Stimulated activated CD4-positive, alpha-beta T cell treated with anti-CD3 and anti-CD28 coated beads, Interleukin-15, amount 100 ng/mL, for 24 hours (primary cell): Measurements from ENCODE around the gene POT1.
"Not testable (repeated sequence)": the region's sequence is repeated elsewhere in the genome, so short reads cannot be mapped to it uniquely, and the experiment has no call there.

Source experiments
- DNase-seq: peaks from one replicate; pipeline ENCODE4 v3.0.0-alpha.2; 2020

The POT1 gene, protein sequence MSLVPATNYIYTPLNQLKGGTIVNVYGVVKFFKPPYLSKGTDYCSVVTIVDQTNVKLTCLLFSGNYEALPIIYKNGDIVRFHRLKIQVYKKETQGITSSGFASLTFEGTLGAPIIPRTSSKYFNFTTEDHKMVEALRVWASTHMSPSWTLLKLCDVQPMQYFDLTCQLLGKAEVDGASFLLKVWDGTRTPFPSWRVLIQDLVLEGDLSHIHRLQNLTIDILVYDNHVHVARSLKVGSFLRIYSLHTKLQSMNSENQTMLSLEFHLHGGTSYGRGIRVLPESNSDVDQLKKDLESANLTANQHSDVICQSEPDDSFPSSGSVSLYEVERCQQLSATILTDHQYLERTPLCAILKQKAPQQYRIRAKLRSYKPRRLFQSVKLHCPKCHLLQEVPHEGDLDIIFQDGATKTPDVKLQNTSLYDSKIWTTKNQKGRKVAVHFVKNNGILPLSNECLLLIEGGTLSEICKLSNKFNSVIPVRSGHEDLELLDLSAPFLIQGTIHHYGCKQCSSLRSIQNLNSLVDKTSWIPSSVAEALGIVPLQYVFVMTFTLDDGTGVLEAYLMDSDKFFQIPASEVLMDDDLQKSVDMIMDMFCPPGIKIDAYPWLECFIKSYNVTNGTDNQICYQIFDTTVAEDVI

DNA sequence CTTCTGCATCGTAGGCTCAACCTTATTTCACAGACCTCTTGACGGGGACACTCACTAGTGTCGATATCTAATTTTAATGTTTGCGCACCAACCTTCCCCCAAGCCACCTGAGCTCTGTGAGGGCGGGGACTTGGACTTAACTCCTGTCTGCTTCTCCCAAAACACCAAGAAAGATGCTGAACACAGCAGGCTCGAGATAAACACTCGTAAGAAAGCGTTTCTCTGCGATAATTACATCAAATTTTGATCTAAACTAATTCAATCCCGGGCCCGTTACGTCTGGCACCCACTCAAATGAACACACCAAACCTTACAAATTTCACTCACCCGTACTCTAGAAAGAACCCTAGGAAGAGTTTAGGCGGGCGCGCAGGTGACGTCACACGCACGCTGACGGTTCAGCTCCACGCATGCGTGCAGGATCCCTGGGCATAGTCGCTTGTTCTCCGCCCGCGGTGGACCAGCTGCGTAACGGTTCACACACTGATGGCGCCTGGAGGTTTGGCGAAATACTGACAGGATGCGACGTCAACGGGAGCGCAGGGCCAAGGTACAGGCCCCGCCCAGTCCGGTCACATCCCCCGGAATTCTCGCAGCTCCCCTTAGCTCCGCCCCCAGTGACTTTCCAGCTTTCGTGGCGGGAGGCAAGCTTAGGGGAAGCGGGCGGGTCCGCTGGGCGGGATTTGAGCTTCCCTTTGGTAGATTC, at the start of gene POT1:
POT1 (minus strand) TSS at position 359 of the 706 bp plus-strand sequence. CDS start 32,652 bp downstream, outside the sequence.
- DNase-seq = peak; percentile 98

DNA sequence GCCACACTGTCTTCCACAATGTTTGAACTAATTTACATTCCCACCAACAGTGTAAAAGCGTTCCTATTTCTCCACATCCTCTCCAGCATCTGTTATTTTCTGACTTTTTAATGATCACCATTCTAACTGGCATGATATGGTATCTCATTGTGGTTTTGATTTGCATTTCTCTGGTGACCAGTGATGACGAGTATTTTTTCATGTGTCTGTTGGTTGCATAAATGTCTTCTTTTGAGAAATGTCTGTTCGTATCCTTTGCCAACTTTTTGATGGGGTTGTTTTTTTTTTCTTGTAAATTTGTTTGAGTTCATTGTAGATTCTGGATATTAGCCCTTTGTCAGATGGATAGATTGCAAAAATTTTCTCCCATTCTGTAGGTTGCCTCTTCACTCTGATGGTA, 45.5 kb upstream of the POT1 start:
- not testable (repeated sequence) for DNase-seq

DNA sequence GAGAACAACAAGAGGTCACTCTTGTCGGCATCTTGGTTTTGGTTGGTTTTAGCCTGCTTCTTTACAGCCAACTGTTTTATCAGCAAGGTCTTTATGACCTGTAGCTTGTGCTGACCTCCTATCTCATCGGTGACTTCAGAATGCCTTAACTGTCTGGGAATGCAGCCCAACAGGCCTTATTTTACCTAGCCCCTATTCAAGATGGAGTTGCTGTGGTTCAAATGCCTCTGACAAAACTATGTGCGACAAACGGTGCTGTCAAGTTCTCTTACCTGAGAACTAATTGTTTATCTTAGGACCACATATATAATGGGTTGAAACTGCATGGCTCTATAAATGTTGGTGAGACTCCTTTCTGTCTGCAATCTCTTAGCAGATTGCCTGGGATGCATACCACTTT, 35.9 kb upstream of the POT1 start:
- no peak for DNase-seq

DNA sequence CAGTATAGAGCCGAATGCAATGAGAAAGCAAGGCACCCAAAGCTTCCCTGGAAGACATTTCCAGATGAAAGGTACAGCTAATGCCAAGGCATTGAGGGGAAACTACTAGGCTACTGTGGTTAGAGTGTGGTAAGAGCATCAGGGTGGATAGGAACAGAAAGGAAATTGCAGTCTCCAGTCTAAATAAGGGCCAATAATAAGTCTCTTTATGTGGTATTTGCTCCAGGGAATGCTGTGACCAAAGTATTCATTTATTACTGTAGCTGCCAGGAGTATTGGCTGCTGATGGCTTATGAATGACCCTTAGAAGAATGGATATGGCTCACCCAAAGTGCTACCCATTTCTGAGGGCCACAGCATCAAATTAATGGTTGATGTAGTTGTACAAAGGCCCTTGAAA, 30.1 kb upstream of the POT1 start:
- DNase-seq = no peak

DNA sequence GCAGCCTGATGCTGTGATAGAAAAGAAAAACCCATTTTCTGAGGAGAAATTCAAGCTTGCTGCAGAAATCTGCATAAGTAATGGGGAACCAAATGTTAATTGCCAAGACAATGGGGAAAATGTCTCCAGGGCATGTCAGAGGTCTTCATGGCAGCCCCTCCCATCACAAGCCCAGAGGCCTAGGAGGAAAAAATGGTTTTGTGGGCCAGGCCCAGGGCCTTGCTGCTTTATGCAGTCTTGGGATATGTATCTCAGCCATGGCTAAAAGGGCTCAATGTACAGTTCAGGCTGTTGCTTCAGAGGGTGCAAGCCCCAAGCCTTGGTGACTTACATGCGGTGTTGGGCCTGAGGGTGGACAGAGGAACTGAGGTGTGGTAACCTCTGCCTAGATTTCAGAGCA, 28.3 kb upstream of the POT1 start:
- not testable (repeated sequence) for DNase-seq

DNA sequence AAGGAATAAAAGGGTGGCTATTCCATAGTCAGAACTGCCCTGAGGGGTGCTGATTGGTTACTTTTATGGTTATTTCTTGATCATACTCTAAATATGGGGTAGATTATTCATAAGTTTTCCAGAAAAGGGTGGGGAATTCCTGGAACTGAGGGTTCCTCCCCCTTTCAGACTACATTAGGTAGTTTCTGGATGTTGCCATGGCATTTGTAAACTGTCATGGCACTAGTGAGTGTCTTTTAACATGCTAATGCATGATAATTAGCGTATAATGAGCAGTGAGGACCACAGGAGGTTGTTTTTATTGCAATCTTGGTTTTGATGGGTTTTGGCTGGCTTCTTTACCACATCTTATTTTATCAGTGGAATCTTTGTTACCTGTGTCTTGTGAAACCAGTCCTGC, 26.5 kb upstream of the POT1 start:
- DNase-seq = no peak

DNA sequence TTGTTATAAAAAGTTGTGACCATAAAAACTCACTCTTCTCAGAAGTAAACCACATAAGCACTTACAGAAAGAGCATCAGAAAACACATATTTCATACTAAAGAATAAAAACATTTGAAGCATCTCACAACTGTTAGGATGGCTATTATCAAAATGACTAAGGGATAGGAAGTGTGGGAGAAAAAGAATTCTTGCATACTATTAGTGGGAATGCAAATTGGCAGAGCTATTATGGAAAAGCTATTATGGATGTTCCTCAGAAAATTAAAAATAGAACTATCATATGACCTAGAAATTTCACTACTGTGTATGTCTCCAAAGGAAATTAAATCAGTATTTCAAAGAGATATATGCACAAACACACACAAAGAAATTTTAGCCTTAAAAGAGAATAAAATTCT, 25.2 kb upstream of the POT1 start:
- no peak for DNase-seq

DNA sequence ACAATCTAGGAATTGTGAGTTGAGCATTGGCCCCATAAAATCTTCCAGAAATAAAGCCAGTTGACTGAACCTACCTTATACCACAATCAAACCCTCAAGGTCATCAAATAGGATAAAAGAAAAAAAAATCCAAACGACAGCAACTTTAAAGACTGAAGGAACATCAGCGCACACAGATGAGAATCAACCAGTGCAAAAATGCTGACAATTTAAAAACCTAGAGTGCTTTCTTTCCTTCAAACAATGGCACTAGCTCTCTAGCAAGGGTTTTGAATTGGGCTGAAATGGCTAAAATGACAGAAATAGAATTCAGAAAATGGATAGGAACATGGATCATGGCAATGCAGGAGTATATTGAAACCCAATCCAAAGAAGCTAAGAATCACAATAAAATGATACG, 16.1 kb upstream of the POT1 start:
- no peak for DNase-seq

DNA sequence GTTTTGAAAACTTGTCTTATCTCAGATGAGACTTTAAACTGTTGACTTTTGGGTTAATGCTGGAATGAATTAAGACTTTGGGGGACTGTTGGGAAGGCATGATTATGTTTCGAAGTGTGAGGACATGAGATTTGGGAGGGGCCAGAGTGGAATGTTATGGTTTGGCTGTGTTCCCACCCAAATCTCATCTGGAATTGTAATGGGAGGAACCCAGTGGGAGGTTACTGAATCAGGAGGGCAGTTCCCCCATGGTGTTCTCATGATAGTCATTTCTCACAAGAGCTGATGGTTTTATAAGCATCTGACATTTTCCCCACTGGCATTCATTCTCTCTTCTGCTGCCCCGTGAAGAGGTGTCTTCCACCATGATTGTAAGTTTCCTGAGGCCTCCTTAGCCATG, 13.8 kb upstream of the POT1 start:
- DNase-seq = no peak

DNA sequence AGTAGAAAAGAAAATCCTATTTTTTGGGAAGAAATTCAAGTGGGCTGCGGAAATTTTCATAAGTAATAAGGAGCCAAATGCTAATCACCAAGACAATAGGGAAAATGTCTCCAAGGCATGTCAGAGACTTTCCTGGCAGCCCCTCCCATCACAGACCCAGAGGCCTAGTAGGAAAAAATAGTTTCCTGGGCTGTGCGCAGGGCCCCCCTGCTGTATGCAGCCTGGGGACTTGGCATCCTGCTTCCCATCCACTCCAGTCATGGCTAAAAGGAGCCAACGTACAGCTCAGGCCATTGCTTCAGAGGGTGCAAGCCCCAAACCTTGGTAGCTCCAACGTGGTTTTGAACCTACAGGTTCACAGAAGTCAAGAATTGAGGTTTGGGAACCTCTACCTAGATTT, 12.8 kb upstream of the POT1 start:
- no peak for DNase-seq

DNA sequence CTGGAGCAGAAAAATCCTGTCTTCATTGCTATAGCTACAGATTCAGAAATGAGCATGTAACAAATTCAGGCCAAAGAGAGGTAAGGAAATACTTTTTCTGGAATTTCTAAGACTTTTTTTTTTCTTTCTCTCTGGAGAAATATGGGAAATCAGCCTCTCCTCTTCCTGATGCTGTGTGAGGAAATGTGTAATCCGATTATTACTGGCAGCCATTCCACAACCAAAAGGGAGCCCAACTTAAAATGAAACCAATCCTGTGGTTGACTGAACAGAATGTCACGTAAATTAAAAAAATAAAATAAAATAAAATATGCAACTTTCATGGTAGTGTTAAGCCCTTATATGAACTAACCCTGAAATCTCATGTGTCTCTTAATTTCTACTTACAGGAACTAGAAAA, 10.7 kb upstream of the POT1 start:
- DNase-seq = no peak

DNA sequence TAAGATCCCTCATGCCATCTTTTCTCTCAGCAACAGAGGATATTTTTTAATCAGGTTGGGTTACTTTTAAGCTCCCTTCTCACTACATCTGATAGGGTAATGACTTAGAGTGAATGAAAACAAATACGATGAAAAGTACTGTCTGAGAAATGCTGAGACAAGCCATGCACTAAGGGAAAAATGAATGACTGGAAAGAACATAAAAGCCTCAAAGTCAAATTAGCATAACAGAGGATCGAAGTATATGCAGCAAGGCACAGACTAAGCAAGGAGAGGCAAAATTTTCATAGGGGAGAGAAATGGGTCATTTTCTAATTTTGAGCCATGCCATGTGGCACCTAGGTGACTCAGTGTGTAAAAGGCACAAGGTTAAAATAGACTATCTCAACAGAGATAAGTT, 8.5 kb upstream of the POT1 start:
- DNase-seq = no peak

DNA sequence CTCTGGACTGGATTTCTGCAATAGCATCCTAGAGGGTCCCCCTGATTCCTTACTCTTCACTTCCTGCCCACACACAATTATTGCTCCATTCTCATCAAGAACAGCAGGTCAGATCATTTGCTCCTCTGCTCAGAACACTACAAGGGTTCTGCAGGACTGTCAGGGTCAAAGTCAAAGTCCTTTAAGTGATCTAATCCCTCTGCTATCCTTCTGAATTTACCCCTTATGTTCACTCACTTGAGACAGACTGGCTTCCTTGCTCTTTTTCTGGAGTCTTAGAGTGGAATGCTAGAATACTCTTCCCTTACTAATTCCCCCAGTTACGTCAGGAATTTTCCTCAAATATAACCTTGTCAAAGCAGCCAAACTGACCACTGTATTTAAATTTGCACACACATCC, 7.5 kb upstream of the POT1 start:
- no peak for DNase-seq

DNA sequence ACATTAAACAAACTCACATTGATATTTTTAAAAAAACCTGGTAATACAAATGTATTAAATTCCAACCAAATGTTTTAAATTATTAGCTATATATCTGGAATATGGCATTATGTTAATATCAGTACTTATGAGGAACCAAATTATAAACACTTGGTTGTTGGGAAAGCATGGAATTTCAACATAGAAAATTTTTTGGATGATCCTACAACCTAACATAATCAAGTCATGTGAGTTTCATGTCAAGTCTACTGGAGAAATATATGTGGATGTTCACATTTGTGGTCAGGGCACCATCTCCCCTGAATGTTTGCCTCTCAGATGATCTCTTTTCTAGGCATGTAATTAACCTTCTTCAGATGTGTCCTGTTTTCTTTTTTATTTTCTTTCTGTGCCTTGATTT, 5.2 kb upstream of the POT1 start:
- no peak for DNase-seq

DNA sequence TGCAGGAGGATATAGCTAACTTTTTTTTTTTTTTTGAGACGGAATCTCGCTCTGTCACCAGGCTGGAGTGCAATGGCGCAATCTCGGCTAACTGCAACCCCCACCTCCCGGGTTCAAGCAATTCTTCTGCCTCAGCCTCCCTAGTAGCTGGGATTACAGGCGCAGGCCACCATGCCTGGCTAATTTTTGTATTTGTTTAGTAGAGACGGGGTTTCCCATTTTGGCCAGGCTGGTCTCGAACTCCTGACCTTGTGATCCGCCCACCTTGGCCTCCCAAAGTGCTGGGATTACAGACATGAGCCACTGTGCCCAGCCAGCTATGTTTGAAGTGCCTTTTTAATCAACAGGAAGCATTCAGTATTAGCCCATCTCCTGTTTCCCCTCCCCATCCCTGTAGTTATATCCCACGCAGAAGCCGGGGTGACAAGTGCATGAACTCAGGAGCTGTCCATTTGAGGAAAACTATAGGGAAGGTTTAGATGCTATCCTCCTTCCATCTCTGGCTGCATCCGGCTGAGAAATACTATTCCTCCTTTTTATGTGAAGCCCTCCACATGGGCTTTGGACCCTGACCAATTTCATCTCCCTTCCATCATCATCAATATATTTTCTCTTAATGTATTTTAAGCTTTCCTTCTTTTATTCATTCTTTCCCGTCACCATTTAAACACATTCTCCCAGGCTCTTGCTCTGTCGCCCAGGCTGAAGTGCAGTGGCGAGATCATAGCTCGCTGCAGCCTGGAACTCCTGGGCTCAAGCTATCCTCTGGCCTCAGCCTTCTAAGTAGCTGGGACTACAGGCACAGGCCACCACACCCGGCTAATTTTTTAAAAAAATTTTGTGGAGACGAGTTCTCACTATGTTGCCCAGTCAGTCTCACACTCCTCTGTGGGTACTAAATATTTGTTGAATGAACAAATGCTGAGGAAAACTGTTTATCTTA, 1.3 kb upstream of the POT1 start:
- DNase-seq = no peak

DNA sequence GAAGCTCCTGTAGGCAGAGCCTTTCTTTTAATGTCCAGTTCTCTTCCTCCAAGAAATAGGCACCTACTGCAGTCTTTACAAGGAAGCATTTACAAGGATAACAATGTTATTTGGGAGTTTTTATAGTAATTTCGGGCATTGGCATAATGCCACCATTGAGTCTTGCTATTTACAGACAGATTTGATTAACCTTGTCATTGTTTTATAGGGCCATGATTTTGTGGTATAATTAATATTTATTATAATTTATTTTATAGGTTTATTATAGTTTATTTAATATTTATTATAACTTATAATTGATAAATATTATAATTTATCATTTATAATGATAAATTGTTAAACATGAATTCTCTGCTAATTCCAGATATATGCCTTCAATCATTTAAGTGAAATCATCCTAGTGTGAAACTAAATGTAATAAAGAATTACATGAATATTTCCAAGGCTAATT, 573 bp upstream of the POT1 start:
- no peak for DNase-seq

DNA sequence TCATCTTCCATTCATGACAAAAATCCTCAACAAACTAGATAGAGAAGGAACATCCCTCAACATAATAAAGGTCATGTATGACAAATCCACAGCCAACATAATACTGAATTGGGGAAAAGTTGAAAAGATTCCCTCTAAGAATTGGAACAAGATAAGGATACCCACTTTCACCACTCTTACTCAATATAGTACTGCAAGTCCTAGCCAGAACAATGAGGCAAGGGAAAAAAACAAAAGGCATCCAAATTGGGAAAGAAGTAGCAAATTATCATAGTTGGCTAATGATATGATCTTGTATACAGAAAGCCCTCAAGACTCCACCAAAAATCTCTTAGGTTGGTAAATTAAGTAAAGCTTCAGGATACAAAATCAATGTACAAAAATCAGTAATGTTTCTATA, 4.7 kb downstream of the POT1 start:
- DNase-seq = no peak

DNA sequence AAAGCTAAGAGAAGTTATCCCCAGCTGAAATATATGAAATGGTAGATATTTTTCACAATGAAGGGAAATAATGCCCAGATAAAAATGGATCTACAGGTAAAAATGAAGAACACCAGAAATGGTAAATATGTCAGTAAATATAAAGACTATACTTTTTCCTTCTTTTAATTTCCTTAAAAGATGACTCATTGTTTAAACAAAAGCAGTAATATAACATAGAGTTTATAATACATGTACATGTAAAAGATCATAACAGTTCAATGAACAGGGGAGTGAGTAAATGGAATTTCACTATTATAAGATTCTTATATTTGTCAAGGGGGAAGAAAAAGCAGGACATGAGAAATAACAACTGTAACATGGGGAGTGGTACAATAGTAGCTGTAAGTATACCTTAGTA, 7.4 kb downstream of the POT1 start:
- DNase-seq = no peak

DNA sequence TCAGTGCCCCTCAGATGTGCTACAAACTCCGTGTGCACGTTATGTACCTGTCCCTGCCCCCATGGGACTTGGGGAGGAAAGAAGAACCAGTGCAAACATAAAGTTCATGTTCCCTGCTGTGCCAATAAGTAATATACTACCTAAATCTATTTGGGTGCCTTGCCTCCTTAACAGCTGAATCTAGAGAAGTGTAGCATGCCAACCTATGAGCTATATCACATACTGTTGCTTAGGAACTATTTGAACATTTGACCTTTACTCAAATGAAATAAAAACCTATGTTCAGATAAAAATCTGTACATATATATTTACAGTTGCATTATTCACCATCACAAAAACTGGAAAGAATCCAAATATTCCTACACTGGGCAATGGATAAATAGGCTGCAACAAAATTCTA, 9.8 kb downstream of the POT1 start:
- DNase-seq = no peak

DNA sequence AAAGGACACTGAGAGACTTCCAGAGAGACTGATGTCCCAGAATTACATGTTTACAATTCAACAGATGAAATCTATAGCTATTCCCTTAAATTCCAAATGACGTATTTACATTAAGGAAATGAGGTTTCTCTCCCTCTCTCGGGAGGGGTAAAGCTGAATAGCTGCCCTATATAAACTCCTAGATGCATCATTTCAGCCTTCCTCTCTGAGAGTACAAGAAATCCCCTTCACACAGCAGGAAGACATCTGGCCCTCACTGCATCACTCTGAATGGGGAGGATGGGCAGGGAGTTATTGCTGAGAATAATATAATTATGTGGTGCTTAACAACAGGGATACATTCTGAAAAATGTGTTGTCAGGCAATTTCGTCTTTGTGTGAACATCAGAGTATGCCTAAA, 11.0 kb downstream of the POT1 start:
- DNase-seq = no peak

DNA sequence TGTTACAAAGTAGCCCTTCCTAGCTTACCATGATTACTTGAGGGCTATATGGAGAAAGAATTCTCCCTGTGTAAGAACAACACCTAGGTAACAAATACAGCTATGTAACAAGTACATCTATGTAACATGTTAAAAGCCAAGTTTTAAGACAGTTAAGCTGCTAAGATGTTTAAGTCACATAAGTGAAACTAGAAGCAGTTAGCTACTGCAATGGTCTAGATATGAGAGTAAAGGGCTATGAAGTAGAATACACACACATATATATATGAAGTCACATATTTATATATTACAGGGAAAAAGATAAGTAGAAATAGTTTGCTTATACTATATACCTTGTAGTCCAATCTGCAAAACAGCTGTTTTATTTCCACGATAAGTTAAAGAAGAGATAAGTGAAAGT, 14.4 kb downstream of the POT1 start:
- no peak for DNase-seq

DNA sequence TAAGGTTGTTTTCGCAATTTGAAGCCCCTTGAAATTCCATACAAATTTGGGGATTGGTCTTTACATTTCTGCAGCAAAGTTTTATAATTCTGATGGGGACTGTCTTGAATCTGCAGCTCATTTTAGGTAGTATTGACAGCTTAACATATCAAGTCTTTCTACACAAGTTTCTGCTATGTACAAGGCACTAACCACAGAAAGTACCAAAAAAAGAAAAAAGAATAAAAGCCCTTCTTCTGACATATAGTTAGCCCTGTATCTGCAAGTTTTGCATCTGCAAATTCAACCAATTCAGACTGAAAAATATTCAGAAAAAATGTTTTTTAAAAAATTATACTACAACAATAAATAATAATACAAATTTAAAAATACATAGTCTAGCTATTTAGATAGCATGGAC, 15.3 kb downstream of the POT1 start:
- DNase-seq = no peak

DNA sequence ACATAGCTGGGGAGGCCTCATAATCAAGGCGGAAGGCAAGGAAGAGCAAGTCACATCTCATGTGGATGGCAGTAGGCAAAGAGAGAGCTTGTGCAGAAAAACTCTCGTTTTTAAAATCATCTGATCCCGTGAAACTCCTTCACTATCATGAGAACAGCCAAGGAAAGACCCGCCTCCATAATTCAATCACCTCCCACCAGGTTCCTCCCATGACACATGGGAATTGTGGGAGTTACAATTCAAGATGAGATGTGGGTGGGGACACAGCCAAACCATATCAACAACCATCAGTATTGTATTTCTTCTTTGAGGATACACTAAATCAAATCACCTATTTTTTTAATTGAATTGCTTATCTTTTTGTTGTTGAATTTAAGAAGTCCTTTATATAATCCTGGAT, 16.7 kb downstream of the POT1 start:
- DNase-seq = no peak
